Globus pallidus (tissue), 1 donor: Measurements from ENCODE around the gene HDAC8.
"Not testable (repeated sequence)": the region's sequence is repeated elsewhere in the genome, so short reads cannot be mapped to it uniquely, and the experiment has no call there.

Experiments used
- DNase-seq: peaks from one replicate; pipeline ENCODE4 v3.0.0-alpha.2; 2015; ENCODE audit warnings: low spot score

HDAC8 gene

DNA sequence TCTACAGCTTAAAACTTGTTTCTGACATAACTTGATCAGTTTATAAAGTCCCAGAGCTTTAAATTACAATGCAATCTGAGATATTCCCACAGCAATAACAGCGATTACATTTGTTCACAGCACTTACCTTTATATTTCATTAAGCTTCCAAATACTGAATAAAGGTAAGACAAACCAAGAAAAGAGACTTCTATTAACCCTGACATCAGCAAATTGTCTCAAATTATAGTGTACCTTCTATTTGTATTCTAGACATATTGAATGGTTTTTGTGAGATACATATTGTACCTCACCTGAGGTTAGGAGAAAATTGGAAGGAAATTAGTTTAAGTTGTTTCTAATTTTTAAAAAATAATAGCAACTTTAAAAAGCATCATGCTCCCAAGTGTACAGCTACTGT is 111.9 kb downstream of the HDAC8 start:
- no peak for DNase-seq

DNA sequence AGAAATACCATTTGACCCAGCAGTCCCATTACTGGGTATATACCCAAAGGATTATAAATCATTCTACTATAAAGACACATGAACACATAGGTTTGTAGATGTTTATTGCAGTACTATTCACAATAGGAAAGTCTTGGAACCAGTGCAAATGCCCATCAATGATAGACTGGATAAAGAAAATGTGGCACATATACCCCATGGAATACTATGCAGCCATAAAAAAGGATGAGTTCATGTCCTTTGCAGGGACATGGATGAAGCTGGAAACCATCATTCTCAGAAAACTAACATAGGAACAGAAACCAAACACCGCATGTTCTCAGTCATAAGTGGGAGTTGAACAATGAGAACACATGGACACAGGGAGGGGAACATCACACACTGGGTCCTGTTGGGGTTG is 123.6 kb downstream of the HDAC8 start:
- DNase-seq = not testable (repeated sequence)

DNA sequence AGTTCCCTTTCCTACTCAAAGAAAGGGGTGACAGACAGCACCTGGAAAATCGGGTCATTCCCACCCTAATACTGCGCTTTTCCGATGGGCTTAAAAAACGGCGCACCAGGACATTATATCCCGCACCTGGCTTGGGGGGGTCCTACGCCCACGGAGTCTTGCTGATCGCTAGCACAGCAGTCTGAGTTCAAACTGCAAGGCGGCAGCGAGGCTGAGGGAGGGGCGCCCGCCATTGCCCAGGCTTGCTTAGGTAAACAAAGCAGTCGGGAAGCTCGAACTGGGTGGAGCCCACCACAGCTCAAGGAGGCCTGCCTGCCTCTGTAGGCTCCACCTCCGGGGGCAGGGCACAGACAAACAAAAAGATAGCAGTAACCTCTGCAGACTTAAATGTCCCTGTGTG is 131.9 kb downstream of the HDAC8 start:
- DNase-seq = not testable (repeated sequence)

DNA sequence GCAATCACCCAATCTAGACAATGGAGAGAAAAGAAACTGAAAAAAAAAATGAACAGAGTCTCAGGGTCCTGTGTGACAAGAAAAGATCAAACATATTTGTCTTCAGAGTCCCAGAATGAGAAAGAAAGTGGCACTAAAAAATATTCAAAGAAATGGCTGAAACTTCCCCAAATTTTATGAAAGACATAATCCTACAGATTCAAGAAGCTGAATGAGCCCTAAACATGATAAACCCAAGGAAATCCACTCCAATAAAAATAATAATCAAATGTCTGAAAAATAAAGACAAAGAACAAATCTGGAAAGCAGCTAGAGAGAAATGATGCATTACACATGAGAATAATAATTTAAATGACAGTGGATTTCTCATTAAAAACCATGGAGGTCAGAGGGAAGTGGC is 136.6 kb downstream of the HDAC8 start:
- no peak for DNase-seq

DNA sequence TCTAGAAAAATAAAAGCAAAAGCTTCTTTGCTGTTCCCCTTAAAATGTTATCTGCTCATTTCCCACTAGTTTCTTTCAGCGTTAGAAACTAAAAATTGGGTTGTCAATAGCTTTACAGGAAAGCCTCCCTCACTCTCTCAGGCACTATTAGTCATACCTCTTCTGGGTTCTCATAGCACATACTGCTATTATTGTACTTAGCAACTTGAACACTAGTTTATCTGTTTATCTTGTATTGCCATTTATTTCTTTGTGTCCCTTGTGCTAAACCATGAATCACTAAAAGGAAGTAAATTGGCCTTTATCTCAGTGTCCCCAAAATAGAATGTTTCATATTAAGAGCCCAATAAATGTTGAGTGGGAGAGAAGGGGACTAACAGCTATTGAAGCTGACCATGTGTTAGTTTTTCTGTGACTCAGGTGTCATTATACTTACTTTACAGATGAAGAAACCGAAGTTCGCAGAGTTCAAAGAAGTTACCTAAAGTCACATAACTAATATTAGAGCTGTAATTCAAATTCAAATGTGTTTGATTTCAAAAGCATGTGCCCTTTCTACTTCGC is 142.2 kb downstream of the HDAC8 start:
- no peak for DNase-seq

DNA sequence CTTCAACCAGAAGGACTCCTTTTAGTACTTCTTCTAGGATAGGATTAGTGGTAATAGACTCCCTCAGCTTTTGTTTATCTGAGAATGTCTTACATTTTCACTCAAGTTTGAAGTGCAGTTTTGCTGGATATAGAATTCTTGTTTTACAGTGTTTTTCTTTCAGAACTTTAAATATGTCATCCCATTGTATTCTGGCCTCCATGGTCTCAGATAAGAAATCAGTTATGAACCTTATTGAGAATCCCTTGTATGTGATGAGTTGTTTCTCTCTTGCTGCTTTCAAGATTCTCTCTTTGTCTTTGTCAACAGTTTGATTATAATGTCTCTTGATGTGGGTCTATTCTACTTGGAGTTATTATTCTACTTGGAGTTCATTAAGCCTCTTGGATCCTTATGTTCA is 150.8 kb downstream of the HDAC8 start:
- DNase-seq = no peak

DNA sequence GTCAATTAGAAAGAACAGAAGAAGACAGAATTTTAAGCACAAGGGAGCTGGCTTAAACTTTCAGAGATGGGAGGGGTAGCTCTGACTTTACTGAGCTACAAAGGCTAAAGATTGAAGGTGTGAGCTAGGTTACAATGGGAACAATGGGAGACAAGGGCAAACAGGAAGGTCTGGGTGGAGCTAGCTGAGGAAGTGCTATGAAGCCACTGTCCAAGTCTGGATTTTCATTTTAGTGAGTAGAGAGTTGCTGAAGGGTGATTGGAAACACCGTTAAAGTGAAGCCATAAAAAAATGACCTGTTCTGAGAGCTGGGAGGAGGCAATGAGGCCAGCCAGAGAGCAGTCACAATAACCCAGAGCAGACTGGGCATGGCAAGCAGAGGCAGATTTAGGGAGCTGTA is 162.7 kb downstream of the HDAC8 start:
- no peak for DNase-seq

DNA sequence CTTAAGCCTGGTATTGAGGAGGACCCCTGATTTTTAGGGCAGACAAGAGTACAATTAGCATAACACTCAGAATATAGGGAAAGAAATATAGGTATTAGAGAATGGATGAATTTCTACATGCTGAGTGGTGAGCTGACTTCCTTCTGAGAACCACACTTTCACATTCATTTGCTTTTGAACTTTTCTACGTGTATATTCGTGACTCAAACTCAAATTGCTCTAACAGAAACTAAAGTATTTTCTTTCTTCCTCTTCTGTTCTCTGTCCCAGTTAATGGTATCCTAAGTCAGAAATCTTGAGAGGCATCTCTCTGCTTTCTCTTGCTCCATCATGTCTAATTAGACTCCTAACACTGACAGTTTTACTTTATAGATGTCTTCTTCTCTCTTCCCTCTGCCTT is 163.8 kb downstream of the HDAC8 start:
- DNase-seq = no peak

DNA sequence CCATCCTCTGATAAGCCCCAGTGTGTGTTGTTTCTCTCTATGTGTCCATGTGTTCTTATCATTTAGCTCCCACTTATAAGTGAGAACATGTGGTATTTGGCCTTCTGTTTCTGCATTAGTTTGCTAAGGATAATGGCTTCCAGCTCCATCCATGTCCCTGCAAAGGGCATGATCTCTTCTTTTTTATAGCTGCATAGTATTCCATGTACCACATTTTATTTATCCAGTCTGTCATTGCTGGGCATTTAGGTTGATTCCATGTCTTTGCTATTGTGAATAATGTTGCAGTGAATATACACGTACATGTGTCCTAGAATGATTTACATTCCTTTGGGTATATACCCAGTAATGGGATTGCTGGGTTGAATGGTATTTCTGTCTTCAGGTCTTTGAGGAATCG is 167.5 kb downstream of the HDAC8 start:
- not testable (repeated sequence) for DNase-seq

DNA sequence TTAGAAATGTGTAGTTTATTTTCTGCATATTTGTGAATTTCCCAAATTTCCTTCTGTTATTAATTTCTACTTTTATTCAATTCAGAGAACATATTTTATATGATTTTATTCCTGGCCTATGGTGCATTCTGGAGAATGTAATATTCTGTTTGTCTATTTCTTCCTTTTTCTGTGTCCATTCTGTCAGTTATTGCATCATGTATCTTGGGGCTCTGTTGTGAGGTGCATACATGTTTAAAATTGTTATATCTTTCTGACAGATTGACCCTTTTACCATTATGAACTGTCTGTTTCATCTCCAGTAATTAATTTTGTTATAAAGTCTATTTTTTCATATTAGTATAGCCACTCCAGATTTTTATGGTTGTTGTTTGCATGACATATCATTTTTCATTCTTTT is 170.0 kb downstream of the HDAC8 start:
- no peak for DNase-seq

DNA sequence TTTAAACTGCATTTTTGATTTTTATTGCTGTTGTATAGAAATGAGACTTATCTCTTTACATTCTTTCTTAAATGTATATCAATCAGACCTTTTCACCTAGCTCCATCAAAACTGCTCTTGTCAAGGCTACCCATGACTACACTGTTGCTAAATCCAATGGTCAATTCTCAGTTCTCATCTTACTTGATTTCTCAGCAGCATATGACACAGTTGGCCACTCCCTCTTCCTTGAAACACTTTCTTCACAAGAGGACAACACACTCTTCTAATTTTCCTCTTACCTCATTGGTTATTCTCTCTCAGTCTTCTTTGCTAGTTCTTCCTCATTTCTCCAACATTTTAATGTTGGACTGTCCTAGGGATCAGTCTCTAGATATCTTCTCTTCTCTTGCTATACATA is 172.8 kb downstream of the HDAC8 start:
- DNase-seq = no peak

DNA sequence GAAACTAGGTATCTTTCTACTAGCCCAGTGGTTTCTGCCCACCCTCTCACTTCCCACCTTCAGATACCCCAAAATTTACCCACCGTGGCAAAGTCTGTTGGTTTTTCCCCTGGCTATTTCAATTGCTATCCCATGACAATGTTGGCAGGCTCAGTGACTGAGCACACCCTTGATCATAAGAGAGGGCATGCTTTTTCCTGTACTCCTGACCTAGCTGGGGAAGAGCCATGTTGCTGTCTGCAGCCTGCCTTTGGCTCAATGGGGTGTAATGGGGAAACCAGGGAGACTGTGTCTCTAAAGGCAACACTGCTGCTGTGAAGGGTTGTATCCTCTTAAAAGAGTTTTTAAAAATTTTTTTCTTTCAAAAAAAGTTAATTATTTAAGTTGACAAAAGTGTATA is 176.5 kb downstream of the HDAC8 start:
- DNase-seq = no peak

DNA sequence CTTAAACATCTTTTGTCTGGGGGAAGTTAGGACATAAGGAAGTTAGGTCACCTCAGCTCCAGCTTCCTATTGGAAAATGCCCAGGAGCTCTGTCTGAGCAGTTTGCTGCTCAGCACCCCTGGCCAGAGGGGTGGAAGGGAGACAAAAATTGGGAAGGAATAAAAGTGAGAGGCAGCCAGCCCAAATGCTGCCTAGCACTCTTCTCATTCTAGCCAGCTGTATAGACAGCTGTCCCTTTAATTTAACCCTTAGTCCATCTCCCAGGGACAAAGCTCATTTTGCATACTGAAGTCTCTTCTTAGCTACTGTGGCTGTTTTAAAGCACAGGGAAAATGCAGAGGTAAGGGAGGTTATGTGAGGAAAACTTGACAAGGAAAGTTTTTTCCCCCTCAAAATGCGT is 177.4 kb downstream of the HDAC8 start:
- no peak for DNase-seq

DNA sequence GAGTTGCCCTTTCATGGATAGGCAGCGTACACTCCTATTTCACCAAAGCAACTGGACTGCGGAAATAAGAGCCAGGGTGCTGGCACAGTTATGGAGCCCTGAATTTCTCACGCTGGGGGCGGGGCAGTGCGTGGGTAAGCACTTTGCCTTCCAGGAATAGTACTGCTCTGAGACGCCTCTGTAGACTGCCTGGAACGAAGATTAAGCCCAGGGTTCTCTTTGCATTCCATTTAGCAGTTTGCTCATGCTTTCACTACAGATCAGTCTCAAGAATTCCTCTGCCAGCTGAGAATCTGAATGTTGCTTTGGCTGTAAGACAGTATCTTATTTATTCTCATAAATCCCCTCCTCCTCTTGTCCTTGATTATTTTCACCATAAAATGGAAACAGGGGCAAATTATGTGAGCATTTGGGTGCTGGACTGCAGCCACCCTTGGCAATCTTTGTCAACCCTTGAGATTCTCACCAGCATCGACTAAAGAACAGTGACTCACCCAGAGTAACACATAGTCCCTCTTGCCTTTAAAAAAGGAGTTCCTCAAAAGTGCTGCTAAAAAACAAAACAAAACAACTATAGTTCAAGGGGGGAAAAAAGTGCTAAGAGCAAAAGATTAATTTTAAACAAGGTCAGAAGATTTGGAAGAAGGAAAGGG is 178.0 kb downstream of the HDAC8 start:
- no peak for DNase-seq

DNA sequence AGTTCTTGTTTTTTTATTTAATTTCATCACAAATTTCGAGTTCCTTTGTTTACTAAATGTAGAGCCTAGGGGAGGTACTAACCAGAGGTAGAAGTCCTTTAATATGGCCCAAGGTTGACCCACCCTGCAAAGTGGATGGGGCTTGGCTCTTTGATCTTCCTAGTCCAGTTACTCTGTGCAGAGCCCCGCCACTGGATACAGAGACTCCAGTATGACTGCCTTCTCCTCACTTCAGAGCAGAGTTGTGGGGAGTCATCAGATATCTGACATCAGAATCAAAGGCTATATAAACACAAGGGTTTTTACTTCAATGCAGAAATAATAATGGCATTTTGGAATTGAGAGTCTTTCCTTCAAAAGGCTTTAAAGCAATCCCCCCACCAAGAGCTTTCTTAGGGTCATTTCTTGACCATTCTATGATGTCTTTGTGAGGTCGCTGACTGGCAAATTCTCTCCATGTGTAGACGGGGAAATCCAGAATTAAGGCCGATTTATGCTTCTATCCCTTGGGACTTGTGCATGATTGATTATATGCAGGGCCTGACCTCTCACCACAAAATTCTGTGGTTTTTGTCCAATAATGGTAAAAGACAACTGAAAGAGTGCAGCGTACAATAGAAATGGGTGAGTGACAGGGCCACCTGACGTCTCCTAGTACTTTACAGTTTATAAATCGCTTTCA is 178.7 kb downstream of the HDAC8 start:
- DNase-seq = no peak

DNA sequence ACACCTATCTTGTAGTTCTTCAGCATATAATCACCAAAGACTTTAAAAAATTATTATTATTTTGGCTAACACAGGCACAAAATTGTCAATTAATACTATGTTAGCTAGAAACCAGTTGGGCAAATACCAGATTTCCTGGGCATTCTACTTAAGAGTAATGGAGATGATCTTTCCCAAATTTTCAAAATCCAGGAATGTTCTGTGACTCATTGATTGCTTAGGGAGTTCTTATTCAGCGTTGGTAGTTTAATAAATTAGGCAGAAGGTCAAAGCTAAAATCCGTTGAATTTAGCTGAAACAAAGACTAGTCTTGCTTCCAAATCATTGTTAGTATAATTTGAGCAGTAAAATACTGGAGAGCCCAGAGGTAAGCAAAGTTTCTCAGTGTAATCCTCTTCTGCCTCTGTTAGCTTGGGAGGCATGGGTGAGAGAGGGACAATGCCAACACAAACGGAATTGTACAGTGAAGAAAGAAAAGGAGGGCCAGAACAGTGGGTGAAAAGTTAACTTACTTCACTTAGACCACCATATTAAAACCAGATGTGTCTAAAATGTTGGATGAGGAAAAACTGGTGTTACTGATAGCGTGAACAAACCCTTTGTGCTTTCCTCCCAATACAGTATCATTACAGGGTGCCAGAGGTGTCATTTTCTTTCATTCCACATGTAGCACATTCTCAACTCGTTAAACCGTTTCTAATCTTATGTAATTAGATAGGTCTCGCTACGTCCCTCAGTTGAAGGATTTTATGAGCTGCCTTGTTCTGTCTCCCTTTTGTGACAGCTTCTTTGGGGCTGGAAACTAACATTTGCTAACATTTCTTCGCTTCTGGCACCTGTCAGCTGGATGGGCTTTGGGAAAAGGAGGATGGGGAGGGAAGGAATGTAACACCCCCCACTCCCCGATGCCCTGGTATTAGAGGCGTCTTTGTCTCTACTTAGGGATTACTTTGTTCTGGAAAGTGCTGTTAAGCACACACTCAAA is 179.5 kb downstream of the HDAC8 start:
- no peak for DNase-seq

DNA sequence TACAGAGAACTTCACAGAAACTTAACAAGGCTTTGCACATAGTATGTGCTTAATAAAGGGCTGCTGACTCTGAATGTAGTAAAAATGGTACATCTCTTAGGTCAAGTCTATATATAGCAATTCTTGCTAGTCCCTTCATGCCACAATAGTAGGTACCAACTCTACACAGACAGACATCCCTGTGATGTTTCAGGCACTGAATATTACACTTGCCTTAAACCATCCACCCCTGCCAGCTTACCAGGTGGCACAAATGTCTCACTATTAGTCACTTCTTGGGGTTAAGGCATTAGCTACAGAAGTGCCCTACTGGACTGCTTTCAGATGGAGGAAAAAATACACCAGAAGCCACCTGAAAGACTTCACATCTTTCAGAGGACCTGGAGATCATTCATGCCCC is 180.6 kb downstream of the HDAC8 start:
- no peak for DNase-seq

DNA sequence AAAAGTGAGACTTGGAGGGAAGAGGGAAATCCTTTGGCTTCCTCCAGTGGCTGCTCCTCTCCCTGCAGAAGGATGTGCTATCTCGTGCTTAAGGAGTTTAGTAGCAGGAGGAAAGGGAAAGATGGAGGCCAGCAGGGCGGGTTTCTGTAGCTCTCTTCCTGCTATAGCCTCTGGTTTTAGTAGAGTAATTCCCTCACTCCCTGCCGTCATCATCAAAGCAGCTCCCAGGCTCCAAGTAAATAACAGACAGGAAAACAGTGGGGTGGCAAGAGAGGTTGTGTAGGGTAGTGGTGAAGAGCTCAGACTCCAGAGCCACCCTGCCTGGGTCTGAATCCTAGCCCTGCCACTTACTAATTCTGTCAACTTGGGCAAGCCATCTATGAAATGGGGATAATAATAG is 185.4 kb downstream of the HDAC8 start:
- DNase-seq = no peak

DNA sequence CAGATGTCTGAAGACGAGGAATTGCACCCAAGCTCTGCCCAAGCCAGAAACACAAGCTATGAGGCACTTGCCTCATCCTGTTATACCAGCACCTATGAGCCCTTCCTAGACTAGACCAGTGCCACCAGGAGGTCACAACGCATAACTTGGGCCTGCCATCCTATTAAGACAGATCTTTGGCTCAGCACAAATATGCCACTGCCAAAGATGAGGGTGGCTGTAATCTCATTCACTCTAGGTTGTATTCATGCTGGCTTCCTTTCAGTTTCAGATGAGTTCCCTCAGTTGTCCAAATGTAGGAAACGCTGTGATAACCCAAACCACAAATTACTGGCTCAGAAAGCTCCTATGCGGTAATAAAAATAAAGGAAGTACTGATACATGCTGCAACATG is 190.4 kb downstream of the HDAC8 start:
- no peak for DNase-seq

DNA sequence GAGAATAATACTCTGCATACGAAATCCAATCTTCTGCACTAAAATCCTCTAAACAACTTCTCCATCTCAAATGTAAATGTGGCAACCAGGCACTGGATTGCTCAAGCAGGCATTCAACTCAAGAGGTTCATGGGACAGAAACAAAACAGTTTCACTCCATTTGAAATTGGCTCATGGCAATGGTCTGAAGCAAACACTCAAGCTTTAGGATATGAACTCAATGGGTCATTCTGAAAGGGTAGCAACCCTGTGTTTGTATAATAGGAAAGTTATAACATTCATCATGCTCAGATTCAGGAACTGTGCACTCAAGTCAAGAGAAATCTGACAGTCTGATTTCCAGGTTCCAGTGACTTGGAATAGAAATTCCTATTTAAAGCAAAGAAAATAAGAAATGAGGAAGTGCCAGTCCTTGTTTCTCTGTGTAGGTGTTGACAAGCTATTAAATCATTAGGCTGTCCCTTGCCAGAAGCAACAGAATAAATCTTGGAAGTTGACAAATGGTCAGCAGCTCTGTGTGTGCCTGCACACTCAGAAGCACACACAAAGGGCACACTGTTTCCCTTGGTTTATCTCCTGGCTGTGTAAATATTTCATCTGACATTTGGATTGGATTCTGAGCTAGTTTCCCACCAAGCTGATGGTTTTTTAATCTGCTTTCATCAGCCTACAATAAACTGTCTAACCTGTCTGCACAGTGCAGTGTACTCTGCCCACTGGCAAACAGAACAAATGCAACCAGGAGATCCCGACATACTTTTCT is 191.0 kb downstream of the HDAC8 start:
- DNase-seq = no peak

DNA sequence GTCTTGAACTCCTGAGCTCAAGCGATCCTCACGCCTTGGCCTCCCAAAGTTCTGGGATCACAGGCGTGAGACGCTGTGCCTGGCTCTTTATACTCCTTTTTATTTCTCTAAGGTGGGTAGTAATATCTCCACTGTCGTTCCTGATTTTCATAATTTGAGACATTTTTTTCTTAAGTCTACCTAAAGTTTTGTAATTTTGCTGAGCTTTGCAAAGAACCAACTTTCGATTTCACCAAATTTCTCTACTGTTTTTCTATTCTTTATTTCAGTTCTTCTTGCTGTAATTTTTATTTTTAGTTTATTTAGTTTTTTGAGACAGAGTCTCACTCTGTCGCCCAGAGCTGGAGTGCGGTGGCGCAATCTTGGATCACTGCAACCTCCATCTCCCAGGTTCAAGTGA is 196.5 kb downstream of the HDAC8 start:
- DNase-seq = no peak

DNA sequence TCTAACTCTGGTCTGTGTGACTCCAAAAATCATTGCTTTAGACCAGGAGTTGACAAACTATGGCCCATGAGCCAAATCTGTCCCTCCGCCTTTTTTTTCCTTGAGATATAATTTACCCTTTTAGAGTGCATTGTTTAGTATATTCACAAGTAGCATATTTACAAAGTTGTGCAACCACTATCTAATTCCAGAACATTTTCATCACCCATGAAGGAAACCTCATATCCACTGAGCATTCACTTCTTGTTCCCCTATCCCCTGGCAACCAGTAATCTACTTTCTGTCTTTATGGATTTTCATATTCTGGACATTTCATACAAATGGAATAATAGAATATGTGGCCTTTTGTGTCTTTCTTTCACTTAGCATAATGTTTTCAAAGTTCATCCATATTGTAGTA is 199.5 kb downstream of the HDAC8 start:
- no peak for DNase-seq
